Neural cell (in vitro differentiated cells): ENCODE measurements around the gene PARVB.

ENCODE experiments used
- EZH2 ChIP-seq: fragments of 200-600, 300-800 bp; shearing (Covaris generic), sonication (generic); IDR thresholded peaks from 2 replicates; pipeline ENCODE4 v1.6.1; 2014; ENCODE audit warnings: antibody characterized with exemption, low read length, borderline replicate concordance, mild to moderate bottlenecking; ENCODE audit not compliant: insufficient read depth, poor library complexity, severe bottlenecking
- POLR2AphosphoS5 ChIP-seq: IDR thresholded peaks from 2 replicates; pipeline ENCODE4 v1.6.1; 2012
- TAF1 ChIP-seq: IDR thresholded peaks from 2 replicates; pipeline ENCODE4 v1.6.1; 2012; ENCODE audit warnings: low read depth
- TF ChIP-seq, protein P1 (sequence below): fragments of 450-650 bp; IDR thresholded peaks from 2 replicates; pipeline ENCODE4 v1.5.1; 2014; ENCODE audit warnings: antibody characterized with exemption, mild to moderate bottlenecking, moderate library complexity; ENCODE audit not compliant: poor library complexity, severe bottlenecking
- TF ChIP-seq, protein P2 (sequence below): IDR thresholded peaks from 2 replicates; pipeline ENCODE4 v1.6.1; 2012; ENCODE audit warnings: borderline replicate concordance

DNA sequence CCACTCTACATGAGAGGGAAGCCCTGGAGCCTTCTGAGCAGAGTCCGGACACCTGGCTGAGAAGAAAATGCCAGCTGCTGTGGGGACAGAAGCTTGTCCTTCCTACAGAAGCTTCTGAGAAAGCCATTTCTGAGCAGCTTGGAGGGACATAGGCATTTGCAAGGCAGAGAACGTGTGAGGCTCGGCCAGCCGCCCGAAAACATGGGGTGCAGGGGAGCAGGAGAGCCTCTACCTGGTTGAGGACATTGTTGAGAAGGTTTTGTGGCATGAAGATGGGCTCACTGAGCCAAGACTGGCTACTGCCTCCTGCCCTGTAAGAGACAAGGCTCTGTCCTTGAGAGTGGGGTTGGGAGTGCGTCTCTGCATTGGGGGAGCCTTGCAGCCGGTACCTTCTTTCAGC, 43.5 kb upstream of the PARVB start:
- TF ChIP-seq, protein P1, sequence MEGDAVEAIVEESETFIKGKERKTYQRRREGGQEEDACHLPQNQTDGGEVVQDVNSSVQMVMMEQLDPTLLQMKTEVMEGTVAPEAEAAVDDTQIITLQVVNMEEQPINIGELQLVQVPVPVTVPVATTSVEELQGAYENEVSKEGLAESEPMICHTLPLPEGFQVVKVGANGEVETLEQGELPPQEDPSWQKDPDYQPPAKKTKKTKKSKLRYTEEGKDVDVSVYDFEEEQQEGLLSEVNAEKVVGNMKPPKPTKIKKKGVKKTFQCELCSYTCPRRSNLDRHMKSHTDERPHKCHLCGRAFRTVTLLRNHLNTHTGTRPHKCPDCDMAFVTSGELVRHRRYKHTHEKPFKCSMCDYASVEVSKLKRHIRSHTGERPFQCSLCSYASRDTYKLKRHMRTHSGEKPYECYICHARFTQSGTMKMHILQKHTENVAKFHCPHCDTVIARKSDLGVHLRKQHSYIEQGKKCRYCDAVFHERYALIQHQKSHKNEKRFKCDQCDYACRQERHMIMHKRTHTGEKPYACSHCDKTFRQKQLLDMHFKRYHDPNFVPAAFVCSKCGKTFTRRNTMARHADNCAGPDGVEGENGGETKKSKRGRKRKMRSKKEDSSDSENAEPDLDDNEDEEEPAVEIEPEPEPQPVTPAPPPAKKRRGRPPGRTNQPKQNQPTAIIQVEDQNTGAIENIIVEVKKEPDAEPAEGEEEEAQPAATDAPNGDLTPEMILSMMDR, result no peak
- TF ChIP-seq EZH2 (no peak), POLR2AphosphoS5 (no peak), TAF1 (no peak)
- TF ChIP-seq, protein P2, sequence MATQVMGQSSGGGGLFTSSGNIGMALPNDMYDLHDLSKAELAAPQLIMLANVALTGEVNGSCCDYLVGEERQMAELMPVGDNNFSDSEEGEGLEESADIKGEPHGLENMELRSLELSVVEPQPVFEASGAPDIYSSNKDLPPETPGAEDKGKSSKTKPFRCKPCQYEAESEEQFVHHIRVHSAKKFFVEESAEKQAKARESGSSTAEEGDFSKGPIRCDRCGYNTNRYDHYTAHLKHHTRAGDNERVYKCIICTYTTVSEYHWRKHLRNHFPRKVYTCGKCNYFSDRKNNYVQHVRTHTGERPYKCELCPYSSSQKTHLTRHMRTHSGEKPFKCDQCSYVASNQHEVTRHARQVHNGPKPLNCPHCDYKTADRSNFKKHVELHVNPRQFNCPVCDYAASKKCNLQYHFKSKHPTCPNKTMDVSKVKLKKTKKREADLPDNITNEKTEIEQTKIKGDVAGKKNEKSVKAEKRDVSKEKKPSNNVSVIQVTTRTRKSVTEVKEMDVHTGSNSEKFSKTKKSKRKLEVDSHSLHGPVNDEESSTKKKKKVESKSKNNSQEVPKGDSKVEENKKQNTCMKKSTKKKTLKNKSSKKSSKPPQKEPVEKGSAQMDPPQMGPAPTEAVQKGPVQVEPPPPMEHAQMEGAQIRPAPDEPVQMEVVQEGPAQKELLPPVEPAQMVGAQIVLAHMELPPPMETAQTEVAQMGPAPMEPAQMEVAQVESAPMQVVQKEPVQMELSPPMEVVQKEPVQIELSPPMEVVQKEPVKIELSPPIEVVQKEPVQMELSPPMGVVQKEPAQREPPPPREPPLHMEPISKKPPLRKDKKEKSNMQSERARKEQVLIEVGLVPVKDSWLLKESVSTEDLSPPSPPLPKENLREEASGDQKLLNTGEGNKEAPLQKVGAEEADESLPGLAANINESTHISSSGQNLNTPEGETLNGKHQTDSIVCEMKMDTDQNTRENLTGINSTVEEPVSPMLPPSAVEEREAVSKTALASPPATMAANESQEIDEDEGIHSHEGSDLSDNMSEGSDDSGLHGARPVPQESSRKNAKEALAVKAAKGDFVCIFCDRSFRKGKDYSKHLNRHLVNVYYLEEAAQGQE, result no peak
